HEK293 (cell line): ENCODE measurements around the gene NHSL2.

Experiments used
- ZNF837 ChIP-seq: fragments of 450-650 bp; formaldehyde crosslinking; IDR thresholded peaks from 2 replicates; pipeline ENCODE4 v1.5.1; 2016; ENCODE audit warnings: missing biosample characterization, missing genetic modification characterization
- TF ChIP-seq, protein P1 (sequence below): fragments of 450-650 bp; IDR thresholded peaks from 2 replicates; pipeline ENCODE4 v1.5.1; 2018; ENCODE audit warnings: missing biosample characterization, missing genetic modification characterization

DNA sequence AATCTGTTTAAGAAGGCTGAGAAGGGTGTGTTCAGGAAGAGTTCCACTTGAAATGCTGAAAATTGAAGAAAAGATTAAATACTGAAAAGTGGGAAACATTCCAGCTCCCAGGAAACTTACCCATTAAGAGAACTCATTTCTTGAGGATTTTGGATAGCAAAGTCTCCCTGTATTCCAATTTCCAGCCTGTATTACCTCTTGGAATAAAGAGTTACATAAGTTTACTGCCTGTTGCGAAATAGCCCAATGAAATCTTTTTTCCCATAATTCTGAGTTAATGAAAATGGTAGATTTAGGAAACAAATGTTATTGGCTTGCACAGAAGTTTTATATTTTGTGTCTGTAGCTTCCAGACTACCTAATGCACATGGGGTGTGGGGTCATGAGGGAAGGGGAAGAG lies 12.0 kb downstream of the NHSL2 start:
- TF ChIP-seq ZNF837 (tag by site-specific recombination) = no peak
- TF ChIP-seq, protein P1, sequence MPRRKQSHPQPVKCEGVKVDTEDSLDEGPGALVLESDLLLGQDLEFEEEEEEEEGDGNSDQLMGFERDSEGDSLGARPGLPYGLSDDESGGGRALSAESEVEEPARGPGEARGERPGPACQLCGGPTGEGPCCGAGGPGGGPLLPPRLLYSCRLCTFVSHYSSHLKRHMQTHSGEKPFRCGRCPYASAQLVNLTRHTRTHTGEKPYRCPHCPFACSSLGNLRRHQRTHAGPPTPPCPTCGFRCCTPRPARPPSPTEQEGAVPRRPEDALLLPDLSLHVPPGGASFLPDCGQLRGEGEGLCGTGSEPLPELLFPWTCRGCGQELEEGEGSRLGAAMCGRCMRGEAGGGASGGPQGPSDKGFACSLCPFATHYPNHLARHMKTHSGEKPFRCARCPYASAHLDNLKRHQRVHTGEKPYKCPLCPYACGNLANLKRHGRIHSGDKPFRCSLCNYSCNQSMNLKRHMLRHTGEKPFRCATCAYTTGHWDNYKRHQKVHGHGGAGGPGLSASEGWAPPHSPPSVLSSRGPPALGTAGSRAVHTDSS (tag by site-specific recombination) = no peak
